ENCODE measurements around the gene RALGDS.
A peak's percentile ranks its signal among the peaks of the same experiment; 100 is the strongest.

Gene RALGDS

DNA sequence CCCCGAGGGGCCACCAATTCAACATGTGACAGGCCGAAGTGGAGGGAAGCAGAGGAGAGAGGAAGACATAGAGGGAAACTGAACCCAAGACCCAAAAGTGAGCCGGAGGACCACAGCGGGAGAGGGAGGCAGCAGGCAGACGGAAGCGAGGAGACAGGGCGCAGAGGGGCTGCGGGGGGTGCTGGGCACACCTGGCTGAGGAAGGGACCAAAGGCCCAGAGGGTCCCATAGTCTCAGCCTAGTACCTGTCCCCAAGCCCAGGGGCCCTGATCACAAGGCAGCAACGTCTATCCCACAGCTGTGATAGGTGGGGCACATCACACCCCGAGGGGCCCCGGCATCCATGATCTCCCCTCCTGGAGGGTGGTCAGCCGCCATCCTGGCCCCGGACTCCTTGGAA lies 7.1 kb upstream of the RALGDS start:
- TF ChIP-seq, protein P1, sequence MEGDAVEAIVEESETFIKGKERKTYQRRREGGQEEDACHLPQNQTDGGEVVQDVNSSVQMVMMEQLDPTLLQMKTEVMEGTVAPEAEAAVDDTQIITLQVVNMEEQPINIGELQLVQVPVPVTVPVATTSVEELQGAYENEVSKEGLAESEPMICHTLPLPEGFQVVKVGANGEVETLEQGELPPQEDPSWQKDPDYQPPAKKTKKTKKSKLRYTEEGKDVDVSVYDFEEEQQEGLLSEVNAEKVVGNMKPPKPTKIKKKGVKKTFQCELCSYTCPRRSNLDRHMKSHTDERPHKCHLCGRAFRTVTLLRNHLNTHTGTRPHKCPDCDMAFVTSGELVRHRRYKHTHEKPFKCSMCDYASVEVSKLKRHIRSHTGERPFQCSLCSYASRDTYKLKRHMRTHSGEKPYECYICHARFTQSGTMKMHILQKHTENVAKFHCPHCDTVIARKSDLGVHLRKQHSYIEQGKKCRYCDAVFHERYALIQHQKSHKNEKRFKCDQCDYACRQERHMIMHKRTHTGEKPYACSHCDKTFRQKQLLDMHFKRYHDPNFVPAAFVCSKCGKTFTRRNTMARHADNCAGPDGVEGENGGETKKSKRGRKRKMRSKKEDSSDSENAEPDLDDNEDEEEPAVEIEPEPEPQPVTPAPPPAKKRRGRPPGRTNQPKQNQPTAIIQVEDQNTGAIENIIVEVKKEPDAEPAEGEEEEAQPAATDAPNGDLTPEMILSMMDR (IDR thresholded peaks at IDR 0.05; ENCODE audit: insufficient read depth, low read depth, low read length, missing control alignments) = no peak
- no peak for DNase-seq (ENCODE audit: low read depth)

DNA sequence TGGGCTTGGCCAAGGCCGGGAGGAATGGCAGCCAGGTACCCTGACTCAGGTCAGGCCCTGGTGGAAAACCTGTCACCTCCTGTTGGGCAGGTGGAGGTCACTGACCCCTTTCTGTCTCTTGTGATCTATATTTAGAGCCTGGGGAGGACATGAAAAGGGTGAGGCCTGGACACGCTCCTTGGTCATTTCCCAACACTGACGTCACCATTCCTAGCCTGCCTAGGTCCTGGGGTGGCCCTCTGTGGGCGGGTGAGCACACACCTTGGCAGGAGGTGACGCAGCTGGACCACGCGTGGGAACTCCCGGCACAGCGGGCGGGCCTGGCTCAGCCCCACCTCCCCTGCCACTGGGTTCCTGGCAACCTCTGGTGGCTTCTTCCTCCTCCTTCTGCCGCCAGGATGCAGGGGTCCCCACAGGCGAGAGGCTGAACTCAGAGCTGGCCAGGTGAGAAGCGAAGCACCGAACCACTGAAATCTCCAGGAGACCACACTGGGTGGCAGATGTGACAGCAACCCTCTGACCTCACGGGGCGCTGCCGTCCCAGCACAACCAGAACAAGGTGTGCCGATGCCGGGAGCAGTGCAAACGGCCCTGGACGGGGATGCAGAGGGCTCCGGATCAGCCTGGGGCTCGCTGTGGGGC lies 6.4 kb upstream of the RALGDS start:
- DNase-seq (ENCODE audit: low read depth) = no peak
- no peak overlapping the region for H3K4me3 ChIP-seq (ENCODE audit: low read depth, low read length)
- TF ChIP-seq, protein P1 (IDR thresholded peaks at IDR 0.05; ENCODE audit: insufficient read depth, low read depth, low read length, missing control alignments) = no peak

More for the DNA sequence above, 7.1 kb upstream of the RALGDS start:
- H3K4me3 ChIP-seq (ENCODE audit: low read depth, low read length) = no peak overlapping the region

DNA sequence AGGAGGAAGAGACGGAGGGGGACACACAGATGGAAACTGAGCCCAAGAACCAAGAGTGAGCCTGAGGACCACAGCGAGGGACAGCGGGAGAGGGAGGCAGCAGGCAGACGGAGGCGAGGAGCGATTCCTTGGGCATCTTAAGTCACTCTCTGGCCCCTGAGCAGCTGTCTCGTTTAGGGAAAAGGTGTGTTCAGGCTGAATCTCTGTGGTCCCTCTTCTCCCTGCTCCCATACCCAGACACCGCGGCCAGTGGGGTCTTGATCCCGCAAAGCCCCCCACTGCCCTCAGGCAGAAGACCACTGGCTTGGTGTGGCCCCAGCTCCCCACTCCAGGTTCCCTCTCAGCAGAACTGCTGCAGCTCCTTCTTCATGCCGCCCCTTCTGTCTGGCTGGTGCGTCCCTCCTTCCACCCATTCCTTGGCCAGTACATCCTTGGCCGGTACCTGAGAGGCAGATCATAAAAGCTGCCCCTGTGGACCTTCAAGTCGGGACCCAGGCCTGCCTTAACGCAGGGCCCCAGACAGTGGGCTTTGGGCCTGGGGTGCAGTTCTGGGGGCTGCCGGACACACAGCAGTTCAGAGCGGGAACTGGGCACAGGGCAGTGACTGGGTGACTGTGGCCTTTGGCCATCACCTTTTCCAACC lies 5.8 kb upstream of the RALGDS start:
- no peak for DNase-seq (ENCODE audit: low read depth)
- H3K4me3 ChIP-seq (ENCODE audit: low read depth, low read length) = peak overlapping the region; percentile 45
- TF ChIP-seq, protein P1 (IDR thresholded peaks at IDR 0.05; ENCODE audit: insufficient read depth, low read depth, low read length, missing control alignments) = no peak

DNA sequence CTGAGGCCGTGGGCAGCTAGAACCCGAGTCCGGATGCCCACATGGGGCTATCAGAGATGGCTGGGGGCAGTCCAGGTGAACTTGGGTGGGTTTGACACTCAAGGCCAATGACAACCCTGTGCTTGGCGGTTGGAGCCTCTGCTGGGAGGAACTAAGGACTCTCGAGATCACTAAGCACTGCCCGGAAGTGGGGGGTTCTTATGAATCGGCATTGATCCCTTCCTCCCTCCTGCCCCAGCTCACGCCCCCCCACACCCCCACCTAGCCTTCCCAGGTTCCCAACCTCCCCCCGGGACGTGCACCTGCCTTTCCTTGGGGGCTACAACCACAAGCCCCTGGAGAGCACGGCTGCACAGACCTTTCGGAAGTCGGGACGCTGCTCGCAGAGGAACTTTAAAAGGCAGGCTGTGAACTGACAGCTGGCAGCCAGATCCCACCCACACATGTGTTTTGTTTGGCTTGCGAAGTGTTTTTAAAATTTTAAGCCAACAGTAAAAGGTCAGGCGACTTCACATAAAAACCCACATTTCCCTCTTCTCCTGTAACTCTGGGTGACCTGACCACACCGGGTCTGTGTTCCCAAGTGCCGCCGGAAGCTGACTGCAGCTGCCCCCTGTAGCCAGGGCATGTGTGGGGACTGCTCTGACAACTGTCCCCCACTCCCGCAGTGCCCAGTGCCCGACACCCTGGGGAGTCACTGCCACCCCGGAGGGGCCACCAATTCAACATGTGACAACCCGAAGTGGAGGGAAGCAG lies 5.1 kb upstream of the RALGDS start:
- peak overlapping the region; percentile 45 for H3K4me3 ChIP-seq (ENCODE audit: low read depth, low read length)
- DNase-seq (ENCODE audit: low read depth) = peak; percentile 88
- TF ChIP-seq, protein P1 (IDR thresholded peaks at IDR 0.05; ENCODE audit: insufficient read depth, low read depth, low read length, missing control alignments) = no peak

DNA sequence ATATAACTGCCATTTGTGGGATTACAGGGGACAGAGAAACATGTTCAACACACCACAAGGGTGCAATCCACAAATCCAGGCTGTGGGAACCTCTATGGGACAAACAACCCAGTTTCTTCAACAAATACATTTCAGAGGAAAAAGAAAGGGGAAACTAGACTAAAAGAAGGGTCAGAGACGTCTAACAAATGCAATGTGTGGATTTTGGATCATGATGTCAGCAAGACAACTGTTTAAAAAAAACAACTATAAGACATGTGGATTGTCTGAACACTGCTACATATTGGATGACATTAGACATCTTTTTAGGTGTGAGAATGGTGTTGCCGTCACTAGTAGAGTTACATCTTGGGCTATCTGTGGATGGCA lies 3.9 kb upstream of the RALGDS start:
- no peak for DNase-seq (ENCODE audit: low read depth)
- TF ChIP-seq, protein P1 (IDR thresholded peaks at IDR 0.05; ENCODE audit: insufficient read depth, low read depth, low read length, missing control alignments) = no peak
- H3K4me3 ChIP-seq (ENCODE audit: low read depth, low read length) = no peak overlapping the region

DNA sequence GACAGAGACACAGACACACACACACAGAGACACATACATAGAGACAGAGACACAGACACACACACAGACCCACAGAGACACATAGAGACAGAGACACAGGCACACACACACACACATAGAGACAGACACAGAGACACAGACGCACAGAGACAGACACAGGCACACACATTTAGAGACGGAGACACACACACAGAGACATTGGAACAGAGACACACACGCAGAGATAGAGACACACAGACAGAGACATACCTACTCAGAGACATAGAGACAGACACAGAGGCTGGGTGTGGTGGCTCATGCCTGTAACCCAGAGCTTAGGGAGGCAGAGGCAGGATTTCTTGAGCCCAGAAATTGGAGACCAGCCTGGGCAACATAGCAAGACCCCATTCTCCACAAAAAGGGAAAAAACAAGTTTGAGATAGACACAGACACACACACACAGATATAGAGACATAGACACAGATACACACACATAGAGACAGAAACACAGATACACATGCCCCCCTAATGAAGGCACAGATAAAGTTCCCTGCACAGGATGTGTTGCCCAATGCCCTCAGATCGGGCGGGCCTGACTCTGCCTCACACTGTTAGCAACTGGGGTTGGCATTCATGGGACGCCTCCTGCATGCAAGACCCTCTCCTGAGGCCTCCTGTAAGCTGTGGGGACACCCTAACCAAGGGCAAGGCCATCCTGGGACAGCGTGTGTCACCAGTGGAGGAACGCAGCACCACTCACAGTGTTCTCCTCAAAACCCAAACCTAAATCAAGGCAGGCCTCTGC lies 3.3 kb upstream of the RALGDS start:
- TF ChIP-seq, protein P1 (IDR thresholded peaks at IDR 0.05; ENCODE audit: insufficient read depth, low read depth, low read length, missing control alignments) = no peak
- DNase-seq (ENCODE audit: low read depth) = no peak
- no peak overlapping the region for H3K4me3 ChIP-seq (ENCODE audit: low read depth, low read length)
